Endodermal cell (in vitro differentiated cells): ENCODE results near the gene FAM193A. TPM values are rescaled to one million over a fixed set of nuclear protein-coding genes. Genes with fewer than 3 reads are reported as not detected.

Source experiments
- DNase-seq: peaks from one replicate; pipeline ENCODE4 v3.0.0-alpha.2; 2017
- H3K27ac ChIP-seq: 2 replicates; pipeline ENCODE4 v1.5.1; 2013; ENCODE audit warnings: mild to moderate bottlenecking, low read depth, low read length, moderate library complexity
- H3K27me3 ChIP-seq: 2 replicates; pipeline ENCODE4 v1.6.1; 2013; ENCODE audit warnings: mild to moderate bottlenecking, low read length, moderate library complexity; ENCODE audit not compliant: insufficient read depth, control insufficient read depth, poor library complexity, severe bottlenecking
- H3K36me3 ChIP-seq: 2 replicates; pipeline ENCODE4 v1.7.0; 2013; ENCODE audit warnings: mild to moderate bottlenecking, low read length, moderate library complexity; ENCODE audit not compliant: control insufficient read depth, insufficient read depth
- H3K4me1 ChIP-seq: one replicate; pipeline ENCODE4 v1.7.0; 2013; ENCODE audit warnings: low read length; ENCODE audit not compliant: control insufficient read depth, insufficient read depth
- H3K4me3 ChIP-seq: 2 replicates; pipeline ENCODE4 v1.5.1; 2013; ENCODE audit warnings: mild to moderate bottlenecking, low read length, moderate library complexity
- H3K9ac ChIP-seq: 2 replicates; pipeline ENCODE4 v1.6.1; 2013; ENCODE audit warnings: mild to moderate bottlenecking, low read length, moderate library complexity; ENCODE audit not compliant: poor library complexity, severe bottlenecking; ENCODE audit errors: extremely low read depth
- H3K9me3 ChIP-seq: 2 replicates; pipeline ENCODE4 v1.6.1; 2013; ENCODE audit warnings: mild to moderate bottlenecking, low read length, moderate library complexity; ENCODE audit not compliant: control insufficient read depth
- H3K27ac Mint-ChIP-seq: 2 replicates; pipeline ENCODE4 v1.8.0; 2020; ENCODE audit warnings: mixed read lengths
- H3K27me3 Mint-ChIP-seq: 2 replicates; pipeline ENCODE4 v1.8.0; 2021; ENCODE audit warnings: mild to moderate bottlenecking, mixed read lengths; ENCODE audit not compliant: insufficient read depth
- H3K36me3 Mint-ChIP-seq: 2 replicates; pipeline ENCODE4 v1.8.0; 2020; ENCODE audit warnings: low read depth, mixed read lengths
- H3K4me1 Mint-ChIP-seq: 2 replicates; pipeline ENCODE4 v1.8.0; 2020; ENCODE audit warnings: mixed read lengths
- H3K4me3 Mint-ChIP-seq: 2 replicates; pipeline ENCODE4 v1.8.0; 2020; ENCODE audit warnings: mild to moderate bottlenecking, moderate library complexity, mixed read lengths
- H3K9me3 Mint-ChIP-seq: 2 replicates; pipeline ENCODE4 v1.8.0; 2020; ENCODE audit warnings: mild to moderate bottlenecking, mixed read lengths
- whole genome bisulfite sequencing, 2 experiments: methylation state at CpG; one replicate each; pipeline versions ENCODE4 v1.1.5 to v1.1.7; 2013; ENCODE audit warnings: missing lambda C conversion rate in 2 of 2, mixed read lengths in 1 of 2; ENCODE audit not compliant: insufficient coverage in 1 of 2, insufficient read length in 1 of 2; 5-methylcytosine and 5-hydroxymethylcytosine counted together
- total RNA-seq, 2 donors: library from RNA; stranded (reverse); fragmentation: NEBNext Ultra II Directional in 1 of 2; extraction: Animal tissue kit (Norgen Biotek cat#: 25700) in 1 of 2; gene quantifications; 2 replicates in 1 of 2; 3 replicates in 1 of 2; pipeline ENCODE4 v1.2.1, GENCODE V29; 2021
- TF ChIP-seq, protein P1 (sequence below): fragments of 200-600 bp; sonication (generic); conservative IDR thresholded peaks from 2 replicates; pipeline ENCODE4 v1.5.0; 2021; ENCODE audit warnings: antibody characterized with exemption, mild to moderate bottlenecking

FAM193A gene
- total RNA-seq, 2 donors from 2014 or later: 32.1 to 39.0 TPM

- no peak for DNase-seq
- peaks cover 23% of the 10 kb centered on the region for H3K36me3 Mint-ChIP-seq
- Histone ChIP-seq H3K4me3 (no peak overlapping the region), H3K27ac (peak overlapping the region; percentile 36), H3K4me1 (no peaks in the 10 kb centered on the region), H3K27me3 (no peaks in the 10 kb centered on the region), H3K9me3 (no peaks in the 10 kb centered on the region), H3K9ac (no peak overlapping the region), H3K36me3 (peaks cover 16% of the 10 kb centered on the region)
- peak overlapping the region; percentile 74 for H3K27ac Mint-ChIP-seq
- TF ChIP-seq, protein P1, sequence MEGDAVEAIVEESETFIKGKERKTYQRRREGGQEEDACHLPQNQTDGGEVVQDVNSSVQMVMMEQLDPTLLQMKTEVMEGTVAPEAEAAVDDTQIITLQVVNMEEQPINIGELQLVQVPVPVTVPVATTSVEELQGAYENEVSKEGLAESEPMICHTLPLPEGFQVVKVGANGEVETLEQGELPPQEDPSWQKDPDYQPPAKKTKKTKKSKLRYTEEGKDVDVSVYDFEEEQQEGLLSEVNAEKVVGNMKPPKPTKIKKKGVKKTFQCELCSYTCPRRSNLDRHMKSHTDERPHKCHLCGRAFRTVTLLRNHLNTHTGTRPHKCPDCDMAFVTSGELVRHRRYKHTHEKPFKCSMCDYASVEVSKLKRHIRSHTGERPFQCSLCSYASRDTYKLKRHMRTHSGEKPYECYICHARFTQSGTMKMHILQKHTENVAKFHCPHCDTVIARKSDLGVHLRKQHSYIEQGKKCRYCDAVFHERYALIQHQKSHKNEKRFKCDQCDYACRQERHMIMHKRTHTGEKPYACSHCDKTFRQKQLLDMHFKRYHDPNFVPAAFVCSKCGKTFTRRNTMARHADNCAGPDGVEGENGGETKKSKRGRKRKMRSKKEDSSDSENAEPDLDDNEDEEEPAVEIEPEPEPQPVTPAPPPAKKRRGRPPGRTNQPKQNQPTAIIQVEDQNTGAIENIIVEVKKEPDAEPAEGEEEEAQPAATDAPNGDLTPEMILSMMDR: no peak
- peaks cover 35% of the 10 kb centered on the region for H3K4me1 Mint-ChIP-seq
- no peaks in the 10 kb centered on the region for H3K9me3 Mint-ChIP-seq
- no peaks in the 10 kb centered on the region for H3K27me3 Mint-ChIP-seq
- H3K4me3 Mint-ChIP-seq: no peak overlapping the region
- 87 to 92% methylated on average over 10 to 11 of the region's 11 CpGs for WGBS, 2 experiments
Measured at GRCh38 chr4:2570551-2571222, 34.2 kb downstream of the FAM193A start.

GRCh38 chr4:2572076-2572475 lies 35.6 kb downstream of the FAM193A start:
- no peak overlapping the region for H3K27ac ChIP-seq
- TF ChIP-seq, protein P1: no peak
- H3K4me1 ChIP-seq: no peaks in the 10 kb centered on the region
- WGBS, 2 experiments: 96 to 100% methylated on average over 4 to 12 of the region's 12 CpGs
- H3K9ac ChIP-seq: no peak overlapping the region
- H3K27me3 ChIP-seq: no peaks in the 10 kb centered on the region
- H3K9me3 ChIP-seq: no peaks in the 10 kb centered on the region
- Mint-ChIP-seq H3K27ac (peak overlapping the region; percentile 86), H3K4me1 (peaks cover 35% of the 10 kb centered on the region), H3K9me3 (no peaks in the 10 kb centered on the region), H3K36me3 (peaks cover 24% of the 10 kb centered on the region), H3K4me3 (no peak overlapping the region), H3K27me3 (no peaks in the 10 kb centered on the region)
- H3K4me3 ChIP-seq: no peak overlapping the region
- peaks cover 15% of the 10 kb centered on the region for H3K36me3 ChIP-seq
- no peak for DNase-seq

DNA sequence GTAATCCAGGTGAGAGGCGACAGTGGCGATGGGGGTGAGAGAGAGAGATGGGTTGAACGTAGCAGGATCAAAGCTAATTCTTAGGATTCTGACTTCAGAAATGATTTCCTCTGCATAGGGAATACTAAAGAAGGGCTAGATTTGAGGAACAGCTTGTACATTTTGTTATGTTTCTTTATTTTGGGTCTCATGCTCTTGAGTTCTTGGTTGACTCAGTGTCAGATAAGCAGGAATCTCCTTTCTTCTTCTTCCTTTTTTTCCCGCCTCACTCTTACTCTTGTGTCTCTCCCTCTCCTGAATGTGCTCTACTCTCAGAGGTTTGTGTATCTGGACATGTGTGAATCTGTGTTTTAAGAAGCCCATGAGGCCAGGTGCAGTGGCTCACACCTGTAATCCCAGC lies 36.4 kb downstream of the FAM193A start:
- Histone ChIP-seq H3K9ac (no peak overlapping the region), H3K36me3 (peaks cover 15% of the 10 kb centered on the region), H3K4me3 (no peak overlapping the region), H3K27ac (no peak overlapping the region), H3K4me1 (no peaks in the 10 kb centered on the region), H3K9me3 (no peaks in the 10 kb centered on the region), H3K27me3 (no peaks in the 10 kb centered on the region)
- Mint-ChIP-seq H3K4me1 (peaks cover 35% of the 10 kb centered on the region), H3K4me3 (no peak overlapping the region), H3K9me3 (no peaks in the 10 kb centered on the region), H3K27me3 (no peaks in the 10 kb centered on the region), H3K27ac (peak overlapping the region; percentile 86), H3K36me3 (peaks cover 16% of the 10 kb centered on the region)
- DNase-seq: no peak
- TF ChIP-seq, protein P1: no peak
- WGBS, 2 experiments: 90% methylated on average over 3 of the region's 4 CpGs
